ENCODE data around the gene DOC2B.
"Not testable (repeated sequence)": the region's sequence is repeated elsewhere in the genome, so short reads cannot be mapped to it uniquely, and the experiment has no call there.

The DOC2B gene

DNA sequence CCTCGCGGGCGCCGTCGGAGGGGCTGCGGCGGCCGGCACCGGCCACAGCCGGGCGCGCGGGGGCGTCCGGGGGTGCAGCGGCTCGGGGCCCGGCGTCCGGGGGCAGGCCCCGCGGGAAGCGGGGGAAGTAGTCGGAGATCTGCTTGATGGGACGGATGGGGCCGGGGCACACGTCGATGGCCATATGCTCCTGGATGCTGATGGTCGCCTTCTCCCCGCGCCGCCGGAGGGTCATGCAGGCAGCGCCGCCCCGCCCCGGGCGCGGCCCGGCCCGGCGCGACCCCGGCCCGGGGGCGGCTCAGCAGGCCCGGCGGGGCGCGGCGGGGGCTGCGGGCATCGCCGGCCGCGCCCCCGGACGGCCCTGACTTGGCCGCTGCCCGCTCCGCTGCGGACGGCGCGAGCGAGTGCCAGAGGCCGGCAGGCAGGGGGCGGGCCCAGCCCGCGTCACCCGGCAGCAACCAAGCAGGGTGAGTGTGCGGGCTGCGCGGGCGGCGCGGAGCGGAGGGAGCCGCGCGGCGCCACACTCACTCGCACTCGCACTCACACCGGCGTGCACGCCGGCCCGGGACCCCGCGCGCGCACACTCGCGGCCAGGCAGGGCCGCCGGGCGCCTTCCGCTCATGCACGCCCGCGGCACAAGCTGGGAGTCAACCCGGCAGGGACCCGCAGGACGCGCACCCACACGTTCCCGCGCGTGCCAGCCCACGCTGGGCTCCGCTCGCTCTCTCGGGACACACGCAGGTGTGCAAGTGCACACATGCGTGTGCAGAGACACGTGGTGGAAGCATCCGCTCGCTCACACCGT is at the start of gene DOC2B:
Gene DOC2B (minus strand): TSS at position 406 of the 805 bp plus-strand sequence. CDS start 171 bp downstream, at position 235.
- no peak for DNase-seq (ENCODE audit: low read depth, low spot score)

DNA sequence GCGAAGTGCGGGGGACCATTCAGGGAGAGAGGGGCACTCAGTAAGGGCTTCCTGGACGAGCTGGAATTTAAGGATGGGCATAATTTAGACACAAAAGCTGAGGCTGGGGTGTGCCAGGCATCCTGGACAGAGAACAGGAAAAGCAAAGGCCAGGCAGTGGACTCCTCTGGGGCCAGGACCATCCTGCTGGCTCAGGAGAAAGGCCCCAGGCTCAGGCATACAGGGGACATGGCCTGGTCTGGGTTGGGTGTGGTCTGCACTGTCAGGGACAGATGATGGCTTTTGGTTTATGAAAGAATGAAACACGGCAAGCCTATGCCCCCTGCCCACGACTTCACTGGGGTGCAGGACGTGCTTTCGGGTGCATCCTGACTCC is 48.9 kb upstream of the DOC2B start:
- DNase-seq (ENCODE audit: low read depth, low spot score) = no peak

DNA sequence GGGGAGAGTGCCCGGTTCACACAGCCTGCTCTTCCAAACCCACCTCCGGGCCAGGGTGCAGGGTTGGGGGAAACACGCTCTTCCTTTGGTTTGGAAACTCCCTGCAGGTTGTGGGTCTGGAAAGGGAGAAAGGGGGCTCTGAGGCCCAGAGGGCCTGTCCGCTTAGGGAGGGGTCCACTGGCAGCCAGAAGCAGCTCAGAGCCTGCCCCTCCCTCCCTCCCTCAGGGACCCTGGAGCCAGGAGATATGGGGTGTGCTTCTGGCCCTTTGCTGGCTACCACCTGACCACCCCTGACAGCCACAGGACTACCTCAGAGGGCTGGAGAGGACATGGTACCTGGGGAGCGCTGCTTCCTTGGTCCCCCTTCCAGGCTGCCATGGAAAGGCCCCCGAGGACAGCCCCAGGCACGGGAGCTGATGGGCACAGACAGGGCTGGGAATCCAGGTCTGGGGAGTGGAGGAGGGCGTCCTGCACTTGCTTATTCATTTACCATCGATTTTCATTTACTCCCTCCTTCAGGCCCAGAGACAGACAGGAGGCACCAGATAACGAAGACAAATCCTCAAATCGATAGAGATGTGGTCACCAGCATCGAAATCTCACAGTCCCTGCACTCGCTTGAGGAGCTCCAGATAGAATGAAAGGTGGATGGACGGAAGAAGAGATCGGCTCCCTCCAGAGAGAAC is 48.4 kb upstream of the DOC2B start:
- DNase-seq (ENCODE audit: low read depth, low spot score) = no peak

DNA sequence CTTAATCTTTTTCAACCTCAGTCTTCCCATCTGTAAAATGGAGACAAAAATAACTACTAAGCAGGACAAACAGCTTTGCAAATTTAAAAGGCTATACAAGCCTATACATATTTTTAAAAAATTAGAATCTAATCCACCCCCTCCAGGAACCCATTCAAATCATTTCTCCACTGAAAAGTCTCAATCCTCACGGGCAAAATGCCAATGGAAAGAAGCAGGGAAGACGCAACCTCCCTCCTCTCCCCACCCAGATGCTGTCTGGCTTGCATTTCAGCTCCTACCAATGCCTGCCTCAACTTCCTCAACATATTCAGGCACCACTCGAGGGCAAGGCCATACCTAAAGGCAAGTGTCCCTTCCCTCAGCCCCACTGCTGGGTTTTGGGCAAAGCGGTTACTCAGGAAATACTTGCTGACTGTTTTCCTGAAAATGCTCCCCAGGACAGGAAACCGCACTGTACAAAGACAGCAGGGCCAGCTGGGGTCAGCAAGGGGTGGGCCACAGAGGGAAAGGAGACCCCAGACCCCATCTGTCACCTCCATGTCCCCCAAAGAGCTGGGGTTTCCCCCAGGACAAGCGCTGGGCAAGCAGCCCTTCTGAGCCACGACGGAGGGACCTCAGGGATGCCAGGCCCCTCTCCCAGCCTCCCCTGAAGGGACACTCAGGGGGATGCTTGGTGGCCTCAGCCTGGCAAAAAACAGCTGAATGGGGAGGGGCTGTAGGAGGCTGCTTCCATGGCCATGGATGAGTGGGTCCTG is 47.7 kb upstream of the DOC2B start:
- DNase-seq (ENCODE audit: low read depth, low spot score) = no peak

DNA sequence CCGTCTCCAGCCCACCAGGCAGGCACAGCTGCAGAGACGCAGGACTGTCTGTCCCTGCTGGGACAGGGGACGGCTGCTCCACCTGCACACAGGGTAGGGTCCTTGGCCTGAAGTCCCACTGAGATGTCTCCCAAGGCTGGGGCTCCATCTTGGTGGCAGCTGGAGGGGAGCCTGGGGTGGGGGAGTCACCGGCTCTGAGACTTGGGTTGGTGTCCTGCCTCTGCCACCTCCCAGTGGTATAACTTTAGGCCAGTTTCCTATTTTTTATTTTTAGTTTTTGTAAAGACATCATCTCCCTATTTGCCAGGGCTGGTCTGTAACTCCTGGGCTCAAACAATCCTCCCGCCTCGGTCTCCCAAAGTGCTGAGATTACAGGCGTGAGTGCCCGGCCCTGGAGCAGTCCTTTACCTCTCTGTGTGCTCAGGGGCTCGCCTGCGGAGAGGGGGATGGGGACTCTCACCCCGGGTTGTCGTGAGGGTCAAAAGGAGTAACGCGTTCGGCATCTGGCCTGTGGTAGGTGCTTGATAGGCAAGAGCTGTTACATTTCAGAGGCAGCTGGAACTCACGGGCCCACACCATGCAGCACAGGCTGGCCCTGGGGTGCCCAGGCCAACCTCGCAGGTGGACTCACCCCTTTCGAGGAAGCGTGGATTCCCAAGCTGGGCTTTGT is 46.6 kb upstream of the DOC2B start:
- no peak for DNase-seq (ENCODE audit: low read depth, low spot score)

DNA sequence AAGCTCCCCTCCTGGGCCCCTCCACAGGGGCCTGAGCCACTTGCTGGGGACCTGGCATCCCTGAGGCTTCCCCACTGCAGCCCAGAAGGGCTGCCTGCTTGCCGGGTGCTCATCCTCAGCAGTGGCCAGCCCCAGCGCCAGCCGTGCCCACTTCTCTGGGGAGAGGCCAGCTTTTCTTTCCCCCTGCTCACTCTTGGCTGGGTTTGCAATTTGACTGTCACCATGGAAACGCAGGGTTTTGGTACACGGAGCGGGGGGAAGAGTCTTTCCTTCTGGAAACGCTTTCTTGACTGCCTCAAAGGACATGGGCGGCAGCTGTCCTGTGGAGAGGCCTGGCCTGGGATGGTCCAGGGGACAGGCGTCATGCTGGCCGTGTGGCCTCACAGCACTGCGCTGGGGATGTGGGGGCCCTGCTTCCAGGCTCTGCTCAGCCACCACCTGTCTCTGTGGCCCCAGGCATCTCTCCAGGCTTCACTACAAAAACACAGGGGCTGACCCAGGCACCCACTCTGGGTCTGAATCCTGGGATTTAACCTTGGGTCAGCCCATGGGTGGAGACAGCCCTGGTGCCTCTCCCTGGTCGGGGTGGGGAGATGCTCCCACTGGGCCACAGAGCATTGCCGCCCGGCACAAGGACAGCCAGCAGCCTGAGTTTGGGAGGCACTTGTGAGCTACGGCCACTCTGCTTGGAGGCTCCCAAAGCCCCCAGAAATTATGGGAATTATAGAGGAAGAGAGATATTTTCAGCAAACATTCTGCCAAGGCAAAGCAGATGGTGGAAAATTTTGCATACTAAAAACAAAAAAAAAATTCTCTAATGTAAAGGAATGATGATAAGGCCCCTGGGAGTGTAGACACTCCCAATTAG is 45.9 kb upstream of the DOC2B start:
- no peak for DNase-seq (ENCODE audit: low read depth, low spot score)

DNA sequence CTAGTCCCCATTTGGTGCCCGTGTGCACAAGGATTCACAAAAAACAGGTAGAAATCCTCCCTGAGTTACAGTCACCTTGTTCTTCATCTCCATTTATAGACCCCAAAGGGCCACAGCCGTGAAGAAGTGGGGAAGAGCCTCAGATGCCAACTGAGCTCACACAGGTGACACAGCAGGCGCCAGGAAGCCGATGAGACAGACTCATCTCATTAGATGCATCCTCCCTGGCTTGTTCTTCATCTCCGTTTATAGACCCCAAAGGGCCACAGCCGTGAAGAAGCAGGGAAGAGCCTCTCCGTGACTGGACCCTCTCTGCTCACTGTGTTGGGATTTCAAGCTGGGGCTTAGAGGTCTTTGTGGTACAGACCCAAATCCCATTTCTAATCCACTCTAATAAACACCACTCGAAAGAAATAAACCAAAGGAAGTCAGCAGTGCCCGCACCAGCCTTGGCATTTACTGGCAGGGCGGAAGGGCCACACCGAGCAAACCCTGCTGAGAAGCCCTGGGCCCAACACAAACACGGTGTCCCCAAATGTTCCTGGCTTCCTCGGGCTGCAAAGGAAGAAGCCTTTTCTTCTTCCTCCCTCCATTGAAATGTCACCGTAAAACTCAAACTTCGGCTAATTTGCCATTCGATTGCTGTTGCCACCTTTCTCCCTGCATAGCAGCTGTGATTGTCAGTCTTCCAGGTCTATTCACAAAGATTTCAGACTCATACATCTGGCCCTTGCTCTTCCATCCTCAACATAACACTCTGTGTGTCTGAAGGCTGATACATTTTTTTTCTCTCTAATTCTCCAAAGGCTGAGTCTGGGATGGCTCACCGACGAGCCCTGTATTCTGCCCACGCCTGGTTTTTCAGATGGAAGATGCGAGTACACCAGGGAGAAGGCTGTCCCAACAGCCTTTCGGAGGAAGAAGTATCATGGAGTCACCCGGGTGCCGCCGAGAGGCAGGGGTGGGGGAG is 44.9 kb upstream of the DOC2B start:
- no peak for DNase-seq (ENCODE audit: low read depth, low spot score)

DNA sequence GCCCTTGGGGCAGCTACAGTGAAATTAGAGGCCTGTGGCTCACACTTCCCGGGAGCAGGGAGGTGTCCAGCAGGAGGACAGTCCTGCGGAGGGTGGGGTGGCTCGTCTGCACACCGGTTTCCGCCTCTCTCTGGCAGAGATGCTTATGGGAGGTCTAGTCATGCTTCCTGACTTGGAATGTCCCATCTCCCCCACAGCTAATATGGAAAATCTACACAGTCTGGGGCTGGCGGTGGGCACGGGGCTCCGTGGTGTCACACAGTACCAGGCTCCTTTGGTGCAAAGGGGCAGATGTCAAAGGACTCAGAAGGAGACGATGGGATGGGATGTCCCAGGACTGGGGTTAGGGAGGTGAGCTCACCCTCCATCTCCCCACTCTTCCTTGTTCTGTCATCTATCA is 44.1 kb upstream of the DOC2B start:
- no peak for DNase-seq (ENCODE audit: low read depth, low spot score)

DNA sequence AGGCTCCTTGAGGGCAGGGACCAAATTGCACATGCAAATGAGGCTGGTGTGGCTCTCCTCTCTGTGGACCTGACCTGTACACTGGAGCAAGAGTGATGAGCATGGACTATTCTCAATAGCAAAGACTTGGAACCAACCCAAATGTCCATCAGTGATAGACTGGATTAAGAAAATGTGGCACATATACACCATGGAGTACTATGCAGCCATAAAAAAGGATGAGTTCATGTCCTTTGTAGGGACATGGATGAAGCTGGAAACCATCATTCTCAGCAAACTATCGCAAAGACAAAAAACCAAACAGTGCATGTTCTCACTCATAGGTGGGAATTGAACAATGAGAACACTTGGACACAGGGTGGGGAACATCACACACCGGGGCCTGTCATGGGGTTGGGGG is 43.1 kb upstream of the DOC2B start:
- not testable (repeated sequence) for DNase-seq (ENCODE audit: low read depth, low spot score)

DNA sequence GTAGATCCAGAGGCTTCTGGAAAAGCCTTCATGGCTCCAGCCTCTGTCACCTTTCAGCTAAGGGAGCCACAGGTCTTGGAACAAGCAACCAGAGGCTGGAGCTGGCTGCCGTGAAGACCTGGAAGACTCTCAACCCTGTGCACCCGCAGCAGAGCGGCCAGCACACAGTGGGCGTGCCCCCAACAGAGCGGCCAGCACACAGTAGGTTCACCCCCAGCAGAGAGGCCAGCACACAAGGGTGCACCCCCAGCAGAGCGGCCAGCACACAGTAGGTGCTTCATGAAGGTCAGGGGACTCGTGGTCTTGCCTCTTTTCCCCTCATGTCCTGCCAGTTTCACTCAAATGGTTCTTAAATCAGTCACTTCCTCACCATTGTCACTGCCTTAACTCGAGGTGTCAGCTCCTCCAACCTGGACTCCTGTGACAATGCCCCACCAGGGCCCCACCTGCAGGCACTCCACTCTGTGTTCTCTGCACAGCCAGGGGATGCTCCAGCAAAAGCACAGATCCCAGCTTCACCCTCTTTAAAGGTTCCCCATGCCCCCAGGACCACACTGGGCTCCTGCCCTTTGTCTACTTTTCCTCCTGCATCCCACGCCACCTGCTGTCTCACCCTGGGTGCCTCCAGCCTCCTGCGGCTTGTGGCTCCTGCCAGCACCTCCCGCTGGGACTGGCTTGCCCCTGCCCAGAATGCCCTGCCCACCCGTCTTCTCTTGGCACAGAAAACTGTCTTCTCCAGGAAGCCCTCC is 42.4 kb upstream of the DOC2B start:
- no peak for DNase-seq (ENCODE audit: low read depth, low spot score)

DNA sequence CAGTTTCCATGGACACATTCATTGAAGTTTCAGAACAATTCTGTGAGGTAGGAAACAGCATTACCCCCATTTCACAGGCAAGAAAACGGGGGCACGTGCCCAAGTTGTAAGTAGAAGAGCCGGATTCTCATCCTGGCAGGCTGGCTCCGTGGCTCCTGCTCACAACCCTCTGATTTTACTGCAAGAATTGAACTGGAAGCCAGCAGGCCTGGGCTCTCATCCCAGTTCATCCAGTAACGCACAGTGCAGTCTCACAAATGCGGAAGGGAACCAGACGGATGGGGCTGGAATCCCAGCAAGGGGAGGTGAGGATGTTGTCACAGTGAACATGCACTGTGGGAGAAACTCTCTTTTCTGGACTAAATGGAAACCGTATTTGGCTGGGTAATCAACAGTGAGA is 40.7 kb upstream of the DOC2B start:
- no peak for DNase-seq (ENCODE audit: low read depth, low spot score)

DNA sequence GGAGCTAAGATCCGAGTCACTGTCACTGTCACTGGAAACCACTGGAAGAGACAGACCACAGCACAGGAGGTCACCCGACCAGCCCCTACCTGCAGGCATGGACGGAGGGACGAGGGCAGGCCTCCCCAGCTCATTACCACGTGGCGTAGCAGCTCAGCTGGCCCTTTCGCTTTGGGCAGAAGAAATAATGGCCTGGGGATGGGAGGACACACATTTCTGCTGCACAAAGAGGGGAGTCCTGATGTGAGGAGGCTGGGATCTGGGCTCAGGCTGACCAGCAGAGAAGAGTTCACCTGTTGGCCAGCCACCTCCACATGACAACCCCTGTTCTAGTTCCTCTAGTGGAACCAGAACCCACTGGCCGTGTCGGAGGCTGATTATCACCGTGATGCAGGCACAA is 38.2 kb upstream of the DOC2B start:
- DNase-seq (ENCODE audit: low read depth, low spot score) = no peak

DNA sequence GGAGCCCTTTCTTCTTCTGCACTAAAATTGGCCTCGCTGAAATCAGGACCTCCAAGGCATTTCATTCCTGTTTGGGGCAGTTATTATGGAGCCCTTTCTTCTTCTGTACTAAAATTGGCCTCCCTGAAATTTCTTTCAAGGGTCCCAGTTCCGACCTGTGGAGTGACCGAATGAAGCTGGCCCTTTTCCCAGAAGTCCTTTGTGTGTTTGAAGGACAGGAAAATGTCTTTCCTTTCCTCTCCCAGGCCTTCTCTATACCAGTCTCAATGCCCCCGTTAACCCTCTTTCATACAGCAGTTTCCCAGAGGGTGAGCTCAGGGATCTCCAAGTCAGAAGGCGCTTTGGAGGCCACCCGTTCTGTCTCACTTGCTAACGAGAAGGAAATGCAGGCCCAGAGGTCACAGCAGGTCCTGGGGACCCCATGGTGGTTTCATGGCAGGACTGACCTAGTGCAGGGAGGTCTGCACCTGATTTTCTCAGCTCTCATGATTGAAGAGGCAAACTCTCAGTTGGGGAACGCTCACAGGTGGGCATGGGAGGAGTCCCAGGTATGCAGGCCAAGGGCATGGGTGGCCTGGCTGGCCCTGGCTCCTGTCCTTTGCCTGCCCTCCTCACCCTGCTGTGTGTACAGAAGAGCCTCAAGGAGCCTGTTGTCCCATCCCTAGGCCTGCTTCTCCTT is 37.1 kb upstream of the DOC2B start:
- DNase-seq (ENCODE audit: low read depth, low spot score) = no peak

DNA sequence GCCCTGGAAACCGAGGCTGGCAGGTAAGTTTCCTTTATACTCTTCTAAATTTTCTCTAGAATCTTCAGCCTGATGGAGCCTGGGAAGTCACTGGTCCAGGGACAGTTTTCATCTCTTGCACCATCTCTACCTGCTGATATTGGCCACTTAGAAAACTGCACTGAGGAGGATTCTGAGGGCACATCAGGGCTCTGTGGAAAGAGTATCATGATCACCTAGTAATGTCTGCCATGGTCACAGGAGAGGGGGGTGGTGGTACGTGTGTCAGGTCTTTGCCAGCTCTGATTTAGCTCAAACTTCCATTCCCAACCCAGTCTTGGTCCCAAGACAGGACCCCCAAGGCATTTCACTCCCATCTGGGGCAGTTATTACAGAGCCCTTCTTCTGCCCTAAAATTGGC is 35.2 kb upstream of the DOC2B start:
- DNase-seq (ENCODE audit: low read depth, low spot score) = no peak

DNA sequence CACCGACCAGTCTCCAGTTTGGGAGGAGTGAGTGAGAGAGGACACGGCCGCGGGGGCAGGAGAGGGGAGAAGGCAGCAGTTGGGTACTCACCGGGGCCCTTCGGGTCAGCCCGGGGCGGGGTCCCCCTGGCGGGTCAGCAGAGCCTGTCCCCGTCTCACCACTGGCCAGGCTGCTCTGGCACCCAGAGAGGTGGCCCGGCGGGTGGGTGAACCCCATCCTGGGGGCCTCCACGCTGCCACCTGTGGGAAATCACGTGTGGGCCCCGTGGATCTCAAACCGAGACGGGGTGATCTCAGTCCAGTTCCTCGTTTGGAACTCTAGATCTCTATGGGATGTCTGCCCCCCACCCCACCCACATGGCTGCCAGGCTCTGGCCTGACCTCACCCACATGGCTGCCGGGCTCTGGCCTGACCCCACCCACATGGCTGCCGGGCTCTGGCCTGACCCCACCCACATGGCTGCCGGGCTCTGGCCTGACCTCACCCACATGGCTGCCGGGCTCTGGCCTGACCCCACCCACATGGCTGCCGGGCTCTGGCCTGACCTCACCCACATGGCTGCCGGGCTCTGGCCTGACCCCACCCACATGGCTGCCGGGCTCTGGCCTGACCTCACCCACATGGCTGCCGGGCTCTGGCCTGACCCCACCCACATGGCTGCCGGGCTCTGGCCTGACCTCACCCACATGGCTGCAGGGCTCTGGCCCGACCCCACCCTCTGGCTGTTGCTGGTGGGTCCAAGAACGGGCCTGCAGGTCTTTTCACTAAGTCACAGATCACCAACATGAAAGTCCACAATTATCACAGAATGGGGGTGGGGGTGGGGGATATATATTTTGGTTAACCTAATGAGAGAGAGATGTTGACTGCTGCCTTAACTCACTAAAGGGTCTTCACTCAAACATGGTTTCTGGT is 34.4 kb upstream of the DOC2B start:
- peak; percentile 52 for DNase-seq (ENCODE audit: low read depth, low spot score)

DNA sequence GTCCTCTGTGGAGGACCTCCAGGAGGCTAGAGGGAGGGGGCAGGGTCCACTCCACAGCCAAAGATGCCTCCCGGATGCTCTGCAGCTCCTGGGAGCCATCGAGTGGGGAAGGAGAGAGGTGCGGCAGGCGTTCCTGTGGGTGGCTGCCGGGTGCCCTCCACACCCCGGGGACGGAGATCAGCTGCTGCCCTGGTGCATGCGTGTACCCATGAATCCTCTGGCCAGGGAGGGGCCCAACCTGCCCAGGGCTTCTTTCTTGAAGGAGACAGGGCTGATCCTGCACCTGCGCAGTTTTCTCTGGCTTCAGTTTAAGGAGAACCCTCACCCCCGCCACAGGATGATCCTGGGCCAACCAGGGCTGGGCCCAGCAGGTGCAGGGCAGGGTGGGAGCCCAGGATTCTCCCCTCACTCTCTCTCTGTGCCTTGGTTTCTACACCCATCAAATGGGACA is 33.5 kb upstream of the DOC2B start:
- no peak for DNase-seq (ENCODE audit: low read depth, low spot score)

All from ELF-1 (cell line).